Endothelial cell of umbilical vein (primary cell): ENCODE data around the gene FOLR1. TPM values are rescaled to one million over a fixed set of nuclear protein-coding genes. Genes with fewer than 3 reads are reported as not detected.

Source experiments
- BruUV-seq: library from RNA; stranded (reverse); fragments of 400-500 nt; replicated peaks from 2 replicates; lab custom pipeline; 2021; lab: Mats Ljungman, UMichigan
- CTCF ChIA-PET: fragments of 300-600, 350-600 bp; sonication (Branson Sonifier 250); formaldehyde crosslinking; loops from one replicate; lab custom pipeline; 2021; ENCODE audit warnings: antibody characterized with exemption, inconsistent platforms; lab: Charles Lee
- POLR2A ChIA-PET: fragments of 300-600, 350-600 bp; sonication (Branson Sonifier 250); formaldehyde crosslinking; loops from one replicate; lab custom pipeline; 2021; ENCODE audit warnings: antibody characterized with exemption, inconsistent platforms; lab: Charles Lee
- DNase-seq: peaks from one replicate; pipeline ENCODE4 v3.0.0-alpha.2; 2011; ENCODE audit warnings: low read depth, low spot score
- FAIRE-seq: peaks from 2 replicates; lab custom pipeline; 2011; peaks lifted over from hg19 to GRCh38; lab: Jason Lieb, UNC
- H2AFZ ChIP-seq: 2 replicates; pipeline ENCODE4 v1.6.0; 2012; ENCODE audit warnings: low read depth, low read length, control low read depth, inconsistent platforms
- H3K27ac ChIP-seq: 2 replicates; pipeline ENCODE4 v1.5.1; 2011; ENCODE audit warnings: low read depth, mild to moderate bottlenecking, control low read depth, low read length, moderate library complexity; ENCODE audit not compliant: insufficient read depth
- H3K27me3 ChIP-seq, 2 experiments: 2 replicates each; pipeline versions ENCODE4 v1.6.0 to v1.6.1; 2011; ENCODE audit warnings: low read length in 2 of 2, mixed read lengths in 1 of 2; ENCODE audit not compliant: control insufficient read depth in 2 of 2, insufficient read depth in 2 of 2
- H3K36me3 ChIP-seq, 2 experiments: 2 replicates in 1 of 2; 3 replicates in 1 of 2; pipeline ENCODE4 v1.5.1; 2011; ENCODE audit warnings: low read length in 2 of 2, mild to moderate bottlenecking in 1 of 2, moderate library complexity in 1 of 2; ENCODE audit not compliant: control insufficient read depth in 2 of 2, insufficient read depth in 2 of 2; ENCODE audit errors: extremely low read depth in 1 of 2
- H3K4me1 ChIP-seq: 3 replicates; pipeline ENCODE4 v1.5.1; 2011; ENCODE audit warnings: mild to moderate bottlenecking, low read length; ENCODE audit not compliant: control insufficient read depth, insufficient read depth; ENCODE audit errors: extremely low read depth
- H3K4me2 ChIP-seq: 2 replicates; pipeline ENCODE4 v1.6.1; 2011; ENCODE audit warnings: low read length, control low read depth, mixed read lengths; ENCODE audit not compliant: insufficient read depth
- H3K4me3 ChIP-seq, 3 experiments: fragments of 200-600 bp in 1 of 3; sonication (generic), shearing (Covaris generic) in 1 of 3; replicated peaks in 1 of 3; 2 replicates each; pipeline ENCODE4 v1.5.1; 2011 to 2016; ENCODE audit warnings: control low read depth in 3 of 3, low read length in 3 of 3, mild to moderate bottlenecking in 2 of 3, inconsistent platforms in 1 of 3, low read depth in 1 of 3, moderate library complexity in 1 of 3; ENCODE audit not compliant: insufficient read depth in 1 of 3
- H3K79me2 ChIP-seq: 2 replicates; pipeline ENCODE4 v1.6.0; 2012; ENCODE audit warnings: low read length, inconsistent platforms; ENCODE audit not compliant: control insufficient read depth, insufficient read depth
- H3K9ac ChIP-seq: replicated peaks from 2 replicates; pipeline ENCODE3; 2011; ENCODE audit warnings: low read length, control low read depth; ENCODE audit not compliant: insufficient read depth; ENCODE audit errors: extremely low read depth
- H3K9me1 ChIP-seq: replicated peaks from 3 replicates; pipeline ENCODE4 v1.6.0; 2011; ENCODE audit warnings: mild to moderate bottlenecking, low read length; ENCODE audit not compliant: control insufficient read depth, insufficient read depth; ENCODE audit errors: extremely low read depth
- H3K9me3 ChIP-seq: replicated peaks from 2 replicates; pipeline ENCODE4 v1.5.1; 2012; ENCODE audit warnings: low read length, inconsistent platforms; ENCODE audit not compliant: control insufficient read depth, insufficient read depth
- H4K20me1 ChIP-seq: replicated peaks from 2 replicates; pipeline ENCODE3; 2011; ENCODE audit warnings: mild to moderate bottlenecking, low read length; ENCODE audit not compliant: control insufficient read depth, insufficient read depth; ENCODE audit errors: extremely low read depth
- EZH2 ChIP-seq: IDR thresholded peaks from 2 replicates; pipeline ENCODE4 v1.6.1; 2012; ENCODE audit warnings: borderline replicate concordance, low read depth, mild to moderate bottlenecking, moderate library complexity, low read length, inconsistent platforms; ENCODE audit not compliant: severe bottlenecking
- FOS ChIP-seq: IDR thresholded peaks from 2 replicates; pipeline ENCODE4 v1.6.1; 2011; ENCODE audit warnings: mild to moderate bottlenecking, low read length, moderate library complexity, borderline replicate concordance; ENCODE audit not compliant: insufficient read depth
- GATA2 ChIP-seq: IDR thresholded peaks from 2 replicates; pipeline ENCODE4 v1.7.0; 2011; ENCODE audit warnings: low read depth, mild to moderate bottlenecking, moderate library complexity, mixed read lengths, low read length; ENCODE audit not compliant: insufficient read length, insufficient read depth
- JUN ChIP-seq: IDR thresholded peaks from 2 replicates; pipeline ENCODE4 v1.6.1; 2011; ENCODE audit warnings: borderline replicate concordance, low read depth; ENCODE audit not compliant: insufficient read length, insufficient read depth
- MYC ChIP-seq: IDR thresholded peaks from one replicate; pipeline ENCODE4 v1.6.1; 2011; ENCODE audit warnings: mild to moderate bottlenecking, low read depth, low read length
- POLR2A ChIP-seq: IDR thresholded peaks from 2 replicates; pipeline ENCODE4 v1.6.1; 2012; ENCODE audit warnings: low read depth, mild to moderate bottlenecking, control low read depth, low read length
- POLR2AphosphoS5 ChIP-seq: IDR thresholded peaks from 2 replicates; pipeline ENCODE4 v1.6.1; 2012; ENCODE audit warnings: low read depth, mild to moderate bottlenecking, control low read depth, low read length, moderate library complexity; ENCODE audit not compliant: insufficient read depth
- dilution Hi-C: fragments of 300-500 bp; cut with MboI; formaldehyde crosslinking; loops from one replicate; pipeline ENCODE4 v1.15.0; 2019; ENCODE audit warnings: low sequenced_read_pairs; ENCODE audit not compliant: extremely low pct_ligation_motif_present
- intact Hi-C: fragments of 100-400 bp; cut with micrococcal nuclease; formaldehyde crosslinking; loops from one replicate; pipeline ENCODE4 v1.10.0; 2022
- polyA plus RNA-seq, 4 experiments: library from polyadenylated mRNA; depleted of rRNA in 3 of 4; stranded (reverse) in 3 of 4; unstranded in 1 of 4; fragments of >200 nt; gene quantifications; 2 replicates each; pipeline versions ENCODE4 v1.2.1 to v1.2.3, GENCODE V29; 2011 to 2012; ENCODE audit warnings: missing spikeins in 1 of 4
- total RNA-seq: library from RNA; stranded (reverse); gene quantifications from 2 replicates; pipeline ENCODE4 v1.2.3, GENCODE V29; 2021
- TF ChIP-seq, protein P1 (sequence below), 2 donors: IDR thresholded peaks; 1 replicate in 1 of 2; 2 replicates in 1 of 2; pipeline ENCODE4 v1.5.1; 2011; ENCODE audit warnings: low read length in 2 of 2, mild to moderate bottlenecking in 2 of 2, moderate library complexity in 2 of 2, control low read depth in 1 of 2, inconsistent platforms in 1 of 2, low read depth in 1 of 2; ENCODE audit not compliant: insufficient read depth in 1 of 2; ENCODE audit errors: extremely low read depth in 1 of 2
- TF ChIP-seq, protein P2 (sequence below): IDR thresholded peaks from 2 replicates; pipeline ENCODE4 v1.6.1; 2011; ENCODE audit not compliant: insufficient read depth, insufficient read length

The FOLR1 gene
- total and polyA plus RNA-seq, 2 donors (not counting 3 experiments of a cell fraction or from before 2014, with no cell fraction given): not detected

DNA sequence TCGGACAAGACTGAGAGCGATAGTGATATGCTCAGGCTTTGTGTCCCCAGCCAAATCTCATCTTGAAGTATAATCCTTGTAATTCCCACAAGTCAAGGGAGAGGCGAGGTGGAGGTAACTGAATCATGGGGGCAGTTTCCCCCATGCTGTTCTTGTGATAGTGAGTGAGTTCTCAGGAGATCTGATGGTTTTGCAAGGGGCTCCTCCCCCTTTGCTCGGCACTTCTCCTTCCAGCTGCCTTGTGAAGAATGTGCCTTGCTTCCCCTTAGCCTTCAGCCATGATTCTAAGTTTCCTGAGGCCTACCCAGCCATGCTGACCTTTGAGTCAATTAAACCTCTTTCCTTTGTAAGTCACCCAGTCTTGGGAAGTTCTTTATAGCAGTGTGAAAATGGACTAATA, 17.2 kb downstream of the FOLR1 start:
- Histone ChIP-seq H3K79me2 (no peaks in the 10 kb centered on the region), H3K27me3 (peaks cover 4 to 25% of the 10 kb centered on the region in 2 experiments), H3K27ac (no peak overlapping the region), H3K9me3 (no peaks in the 10 kb centered on the region), H3K9ac (no peak overlapping the region), H3K9me1 (no peaks in the 10 kb centered on the region), H3K4me1 (peaks cover 7% of the 10 kb centered on the region), H2AFZ (no peak overlapping the region), H3K4me3 (no peak overlapping the region), H3K36me3 (no peaks in the 10 kb centered on the region), H3K4me2 (no peak overlapping the region), H4K20me1 (no peaks in the 10 kb centered on the region)
- no TSS peak for BruUV-seq
- TF ChIP-seq, protein P1, sequence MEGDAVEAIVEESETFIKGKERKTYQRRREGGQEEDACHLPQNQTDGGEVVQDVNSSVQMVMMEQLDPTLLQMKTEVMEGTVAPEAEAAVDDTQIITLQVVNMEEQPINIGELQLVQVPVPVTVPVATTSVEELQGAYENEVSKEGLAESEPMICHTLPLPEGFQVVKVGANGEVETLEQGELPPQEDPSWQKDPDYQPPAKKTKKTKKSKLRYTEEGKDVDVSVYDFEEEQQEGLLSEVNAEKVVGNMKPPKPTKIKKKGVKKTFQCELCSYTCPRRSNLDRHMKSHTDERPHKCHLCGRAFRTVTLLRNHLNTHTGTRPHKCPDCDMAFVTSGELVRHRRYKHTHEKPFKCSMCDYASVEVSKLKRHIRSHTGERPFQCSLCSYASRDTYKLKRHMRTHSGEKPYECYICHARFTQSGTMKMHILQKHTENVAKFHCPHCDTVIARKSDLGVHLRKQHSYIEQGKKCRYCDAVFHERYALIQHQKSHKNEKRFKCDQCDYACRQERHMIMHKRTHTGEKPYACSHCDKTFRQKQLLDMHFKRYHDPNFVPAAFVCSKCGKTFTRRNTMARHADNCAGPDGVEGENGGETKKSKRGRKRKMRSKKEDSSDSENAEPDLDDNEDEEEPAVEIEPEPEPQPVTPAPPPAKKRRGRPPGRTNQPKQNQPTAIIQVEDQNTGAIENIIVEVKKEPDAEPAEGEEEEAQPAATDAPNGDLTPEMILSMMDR (IDR thresholded peaks at IDR 0.05; ENCODE audit: extremely low read depth in 1 of 2, insufficient read depth in 1 of 2, low read depth in 1 of 2, low read length in 2 of 2): no peak
- no peak for TF ChIP-seq GATA2
- TF ChIP-seq POLR2A: no peak
- no peak for TF ChIP-seq EZH2
- no peak for TF ChIP-seq MYC
- TF ChIP-seq POLR2AphosphoS5: no peak
- TF ChIP-seq, protein P2, sequence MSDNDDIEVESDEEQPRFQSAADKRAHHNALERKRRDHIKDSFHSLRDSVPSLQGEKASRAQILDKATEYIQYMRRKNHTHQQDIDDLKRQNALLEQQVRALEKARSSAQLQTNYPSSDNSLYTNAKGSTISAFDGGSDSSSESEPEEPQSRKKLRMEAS: no peak
- TF ChIP-seq FOS: no peak
- TF ChIP-seq JUN: no peak
- intact Hi-C loops: no loop called here
- POLR2A ChIA-PET: no interaction called here
- CTCF ChIA-PET: no interaction called here
- no peak for FAIRE-seq
- dilution Hi-C loops: no loop called here
- no peak for DNase-seq
